Sciatic nerve (tissue), 2 donors: ENCODE measurements around the gene ST3GAL2. TPM values are rescaled to one million over a fixed set of nuclear protein-coding genes. Genes with fewer than 3 reads are reported as not detected.
"Not testable (repeated sequence)": the region's sequence is repeated elsewhere in the genome, so short reads cannot be mapped to it uniquely, and the experiment has no call there.

ENCODE experiments used
- ATAC-seq: fragments of 200-7000 bp; cut with Tn5 transposase; one replicate; pipeline ENCODE4 v1.9.1; 2020; ENCODE audit warnings: mild to moderate bottlenecking, moderate library complexity
- DNase-seq: peaks from one replicate; pipeline ENCODE4 v3.0.0-alpha.2; 2020; ENCODE audit warnings: low spot score
- intact Hi-C: fragments of 100-400 bp; cut with DNase I; formaldehyde crosslinking; loops from one replicate; pipeline ENCODE4 v1.14.2; 2022
- total RNA-seq: library from RNA; stranded (reverse); fragmentation: NEBNext Ultra II Directional; extraction: Animal tissue kit (Norgen Biotek cat#: 25700); gene quantifications from one replicate; pipeline ENCODE4 v1.2.1, GENCODE V29; 2021
- donor health status: DM: no; HTN: no; CAD: no.
- donor health status: DM: no; HTN: no; CAD: no.

ST3GAL2 gene
- total RNA-seq, 1 donor from 2014 or later, result 31.1 TPM

- ATAC-seq (peak; percentile 20), DNase-seq (no peak)
- intact Hi-C loops, result no loop called here
These were observed 42.5 kb downstream of the ST3GAL2 start for GRCh38 chr16:70396246-70396904.

GRCh38 chr16:70395345-70395901 is 43.5 kb downstream of the ST3GAL2 start:
- DNase-seq (peak; percentile 79), ATAC-seq (peak; percentile 70)
- intact Hi-C loops, result no loop called here

- ATAC-seq (no peak), DNase-seq (no peak)
- intact Hi-C loops, result no loop called here
These were observed 44.0 kb downstream of the ST3GAL2 start for GRCh38 chr16:70394853-70395252.

GRCh38 chr16:70393662-70394061 is 45.2 kb downstream of the ST3GAL2 start:
- intact Hi-C loops, result no loop called here
- DNase-seq (no peak), ATAC-seq (no peak)

GRCh38 chr16:70392606-70393005 is 46.3 kb downstream of the ST3GAL2 start:
- DNase-seq (no peak), ATAC-seq (no peak)
- intact Hi-C loops, result no loop called here

- ATAC-seq (no peak), DNase-seq (no peak)
- intact Hi-C loops, result no loop called here
These were observed 46.9 kb downstream of the ST3GAL2 start for GRCh38 chr16:70391881-70392481.

DNA sequence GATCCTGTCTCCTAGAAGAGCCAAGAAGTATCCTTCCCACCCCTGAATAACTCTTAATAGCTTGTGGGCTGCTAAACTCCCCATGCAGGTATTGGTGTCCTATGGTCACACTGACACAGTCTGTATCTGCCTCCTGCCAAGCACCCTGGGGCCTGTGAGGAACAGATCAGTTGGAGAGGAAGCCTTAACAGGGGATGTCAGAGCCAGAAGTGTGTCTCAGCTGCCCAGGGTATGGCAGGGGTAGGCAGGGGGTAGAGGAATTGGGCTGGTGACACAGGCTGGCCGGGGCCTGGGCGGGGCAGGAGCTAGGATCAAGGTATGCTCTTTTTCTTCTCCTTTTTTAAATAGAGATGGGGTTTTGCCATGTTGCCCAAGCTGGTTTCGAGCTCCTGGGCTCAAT is 47.5 kb downstream of the ST3GAL2 start:
- DNase-seq (no peak), ATAC-seq (no peak)
- intact Hi-C loops, result no loop called here

GRCh38 chr16:70390774-70391173 is 48.1 kb downstream of the ST3GAL2 start:
- intact Hi-C loops, result no loop called here
- no peak for DNase-seq
- no peak for ATAC-seq

DNA sequence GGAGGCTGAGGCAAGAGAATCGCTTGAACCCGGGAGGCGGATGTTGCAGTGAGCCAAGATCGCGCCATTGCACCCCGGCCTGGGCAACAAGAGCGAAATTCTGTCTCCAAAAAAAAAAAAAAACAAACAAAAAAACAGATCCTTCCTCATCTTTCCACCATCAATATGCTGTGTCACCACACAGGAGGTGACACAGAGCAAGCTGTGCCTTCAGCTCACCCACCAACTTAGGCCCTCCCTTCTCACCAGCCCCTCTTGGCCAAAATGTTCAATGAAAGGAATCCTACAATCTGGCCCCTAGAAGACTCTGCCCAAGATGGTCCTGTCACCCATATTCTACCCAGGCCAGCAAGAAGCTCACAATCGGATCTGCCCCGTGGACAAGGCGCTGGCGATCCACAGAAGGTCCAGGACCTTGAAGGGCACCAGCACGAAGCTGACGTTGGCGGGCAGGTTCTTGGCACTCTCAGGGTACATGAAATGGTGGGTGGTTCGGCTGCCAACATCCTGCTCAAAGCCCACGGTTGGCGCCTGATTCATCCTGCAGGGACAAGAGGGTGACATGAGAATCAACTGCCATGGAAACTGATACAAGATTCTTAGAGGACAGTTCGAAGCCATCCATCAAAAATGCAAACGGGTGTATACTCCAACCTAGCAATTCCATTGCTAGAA is 50.8 kb downstream of the ST3GAL2 start:
- intact Hi-C loops, result no loop called here
- DNase-seq (no peak), ATAC-seq (no peak)

DNA sequence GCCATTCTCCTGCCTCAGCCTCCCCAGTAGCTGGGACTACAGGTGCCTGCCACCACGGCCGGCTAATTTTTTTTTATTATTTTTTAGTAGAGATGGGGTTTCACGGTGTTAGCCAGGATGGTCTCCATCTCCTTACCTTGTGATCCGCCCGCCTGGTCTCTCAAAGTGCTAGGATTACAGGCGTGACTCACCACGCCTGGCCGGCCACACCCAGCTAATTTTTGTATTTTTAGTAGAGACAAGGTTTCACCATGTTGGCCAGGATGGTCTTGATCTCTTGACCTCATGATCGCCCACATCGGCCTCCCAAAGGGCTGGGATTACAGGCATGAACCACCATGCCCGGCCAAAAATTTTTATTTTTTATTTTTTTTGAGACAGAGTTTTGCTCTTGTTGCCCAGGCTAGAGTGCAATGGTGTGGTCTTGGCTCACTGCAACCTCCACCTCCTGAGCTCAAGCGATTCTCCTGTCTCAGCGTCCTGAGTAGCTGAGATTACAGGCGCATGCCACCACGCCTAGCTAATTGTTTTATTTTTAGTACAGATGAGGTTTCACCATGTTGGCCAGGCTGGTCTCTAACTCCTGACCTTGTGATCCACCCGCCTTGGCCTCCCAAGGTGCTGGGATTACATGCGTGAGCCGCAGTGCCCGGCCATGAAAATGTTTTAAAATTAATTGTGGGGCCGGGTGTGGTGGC is 52.5 kb downstream of the ST3GAL2 start:
- ATAC-seq, DNase-seq, intact Hi-C loops: not testable (repeated sequence)

DNA sequence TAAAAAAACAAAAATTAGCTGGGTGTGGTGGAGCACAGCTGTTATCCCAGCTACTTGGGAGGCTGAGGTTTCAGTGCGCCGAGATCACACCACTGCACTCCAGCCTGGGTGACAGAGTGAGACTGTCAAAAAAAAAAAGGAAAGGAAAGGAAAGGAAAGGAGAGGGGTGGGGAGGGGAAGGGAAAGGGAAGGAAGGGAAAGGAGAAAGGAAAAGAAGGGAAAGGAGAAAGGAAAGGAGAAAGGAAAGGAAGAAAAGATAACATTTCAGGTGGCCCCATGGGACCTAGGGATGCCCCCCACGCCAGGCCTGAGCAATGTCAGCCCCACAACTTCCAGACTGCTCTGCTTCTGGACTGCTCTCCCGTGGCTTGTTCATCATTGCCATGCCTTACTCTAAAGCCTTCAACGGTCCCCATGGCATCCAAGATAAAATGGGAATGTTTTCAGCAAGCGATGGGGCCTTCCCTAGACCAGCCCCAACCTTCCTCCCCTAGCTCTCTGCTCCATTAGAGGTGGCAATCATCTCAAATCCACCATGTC is 55.4 kb downstream of the ST3GAL2 start:
- DNase-seq (no peak), ATAC-seq (no peak)
- intact Hi-C loops, result no loop called here

DNA sequence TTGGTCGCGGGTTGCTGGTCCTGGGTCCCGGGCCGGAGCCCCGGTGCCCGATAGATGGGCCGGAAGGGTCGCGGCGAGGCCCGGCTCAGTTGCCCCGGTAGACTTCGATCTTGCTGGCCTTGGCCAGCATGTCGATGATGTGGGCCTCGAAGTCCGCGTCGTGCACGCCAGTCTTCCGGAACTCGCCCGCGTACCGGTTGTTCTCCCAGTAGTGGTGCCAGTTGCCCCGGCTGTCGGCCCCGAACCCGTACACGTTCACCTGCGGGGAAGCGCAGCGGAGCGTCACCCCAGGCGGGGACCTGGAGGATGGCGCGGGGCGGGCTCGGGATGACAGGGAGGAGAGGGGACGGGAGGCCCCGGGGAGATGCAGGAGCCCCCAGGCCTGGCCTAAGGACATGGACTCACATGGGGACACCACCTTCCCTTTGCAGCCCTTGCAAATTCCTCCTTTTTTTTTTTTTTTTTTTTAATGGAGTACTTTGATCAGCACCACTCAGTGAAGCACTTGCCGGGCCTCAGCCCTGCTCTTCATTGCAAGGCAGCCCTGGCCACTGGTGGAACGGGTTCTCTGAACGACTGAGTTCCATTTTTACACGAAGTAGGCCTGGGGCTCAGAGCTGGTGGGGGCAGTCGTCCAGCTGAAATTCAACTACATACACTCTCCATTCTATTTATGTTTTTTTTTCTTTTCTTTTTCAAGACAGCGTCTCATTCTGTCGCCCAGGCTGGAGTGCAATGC is 57.1 kb downstream of the ST3GAL2 start:
- DNase-seq (no peak), ATAC-seq (peak; percentile 38)
- intact Hi-C loops, result no loop called here

- DNase-seq (peak; percentile 97), ATAC-seq (peak; percentile 98)
- intact Hi-C loops, result no loop called here
These were observed 57.8 kb downstream of the ST3GAL2 start for GRCh38 chr16:70380919-70381603.

GRCh38 chr16:70380248-70380918 is 58.5 kb downstream of the ST3GAL2 start:
- peak; percentile 63 for ATAC-seq
- intact Hi-C loops, result no loop called here
- DNase-seq, result peak; percentile 75

GRCh38 chr16:70378869-70379493 is 59.9 kb downstream of the ST3GAL2 start:
- DNase-seq, result no peak
- no peak for ATAC-seq
- intact Hi-C loops, result no loop called here

- no peak for ATAC-seq
- intact Hi-C loops, result no loop called here
- no peak for DNase-seq
These were observed 61.1 kb downstream of the ST3GAL2 start for GRCh38 chr16:70377782-70378181.
